Skeletal muscle tissue (tissue), 4 donors: ENCODE data around the gene KCTD2. TPM values are rescaled to one million over a fixed set of nuclear protein-coding genes. Genes with fewer than 3 reads are reported as not detected.
A peak's percentile ranks its signal among the peaks of the same experiment; 100 is the strongest.
"Not testable (repeated sequence)": the region's sequence is repeated elsewhere in the genome, so short reads cannot be mapped to it uniquely, and the experiment has no call there.

Source experiments
- H3K27ac ChIP-seq: one replicate; pipeline ENCODE4 v1.7.0; 2013; ENCODE audit warnings: mild to moderate bottlenecking, low read depth, low read length, inconsistent platforms
- H3K27me3 ChIP-seq, 3 donors: one replicate each; pipeline ENCODE4 v1.7.0; 2013; ENCODE audit warnings: low read length in 3 of 3; ENCODE audit not compliant: control insufficient read depth in 3 of 3, insufficient read depth in 3 of 3
- H3K36me3 ChIP-seq, 3 donors: one replicate each; pipeline ENCODE4 v1.7.0; 2013; ENCODE audit warnings: low read length in 3 of 3; ENCODE audit not compliant: control insufficient read depth in 3 of 3, insufficient read depth in 3 of 3
- H3K4me1 ChIP-seq, 3 donors: one replicate each; pipeline ENCODE4 v1.7.0; 2013; ENCODE audit warnings: low read length in 3 of 3, mild to moderate bottlenecking in 3 of 3; ENCODE audit not compliant: control insufficient read depth in 3 of 3, insufficient read depth in 3 of 3
- H3K4me3 ChIP-seq, 3 donors: one replicate each; pipeline ENCODE4 v1.7.0; 2013; ENCODE audit warnings: low read length in 3 of 3
- H3K9ac ChIP-seq, 3 donors: one replicate each; pipeline ENCODE4 v1.7.0; 2013; ENCODE audit warnings: low read length in 3 of 3, mild to moderate bottlenecking in 3 of 3, moderate library complexity in 2 of 3, low read depth in 1 of 3
- H3K9me3 ChIP-seq, 3 donors: one replicate each; pipeline ENCODE4 v1.7.0; 2013; ENCODE audit warnings: low read length in 3 of 3; ENCODE audit not compliant: control insufficient read depth in 3 of 3
- total RNA-seq: library from RNA; depleted of rRNA; stranded (reverse); fragments of >200 nt; gene quantifications from one replicate; pipeline ENCODE4 v1.2.3, GENCODE V29; 2014
- donor health status: Osteomylitis.

KCTD2 gene
- total RNA-seq, 1 donor from 2014 or later: 9.4 TPM

GRCh38 chr17:75034236-75034908, 12.7 kb upstream of the KCTD2 start:
- Histone ChIP-seq H3K9me3 (no peaks in the 10 kb centered on the region), H3K9ac (peak overlapping the region; percentile 60 to 80 (median 77)), H3K27me3 (no peaks in the 10 kb centered on the region), H3K4me1 (peaks cover 27 to 48% (median 40%) of the 10 kb centered on the region in 3 donors), H3K36me3 (peaks cover 11 to 17% (median 12%) of the 10 kb centered on the region in 3 donors), H3K27ac (peak overlapping the region; percentile 84), H3K4me3 (peak overlapping the region; percentile 74 to 84 (median 84))

GRCh38 chr17:75036643-75037268, 10.3 kb upstream of the KCTD2 start:
- peak overlapping the region in 1 of 3 donors; percentile 45 for H3K9ac ChIP-seq
- peaks cover 27 to 48% (median 40%) of the 10 kb centered on the region in 3 donors for H3K4me1 ChIP-seq
- H3K27me3 ChIP-seq: no peaks in the 10 kb centered on the region
- H3K36me3 ChIP-seq: peaks cover 28 to 41% (median 31%) of the 10 kb centered on the region in 3 donors
- H3K27ac ChIP-seq: no peak overlapping the region
- peak overlapping the region in 2 of 3 donors; percentile 19 to 45 for H3K4me3 ChIP-seq
- H3K9me3 ChIP-seq: no peaks in the 10 kb centered on the region

DNA sequence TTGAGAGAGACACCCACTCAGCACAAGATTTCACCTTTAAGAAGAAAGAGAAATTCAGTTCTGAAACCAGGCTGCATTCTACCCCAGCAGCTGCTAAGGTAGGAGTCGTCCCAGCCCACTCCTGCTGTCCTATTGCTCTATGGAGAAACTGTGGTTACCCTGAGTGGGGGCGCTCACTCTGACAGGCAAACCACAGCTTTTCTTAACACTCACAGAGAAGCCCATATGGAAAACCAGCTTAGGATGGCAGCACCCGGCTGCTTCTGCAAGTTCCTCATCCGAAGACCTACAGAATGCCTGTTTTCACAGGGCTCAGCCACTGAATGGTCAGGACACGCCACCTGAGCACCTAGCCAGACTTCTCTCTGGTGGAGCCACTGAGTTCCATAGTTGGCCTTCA, 7.8 kb upstream of the KCTD2 start:
- Histone ChIP-seq H3K4me3 (no peak overlapping the region), H3K4me1 (peaks cover 10 to 26% (median 20%) of the 10 kb centered on the region in 3 donors), H3K36me3 (peaks cover 32 to 48% (median 36%) of the 10 kb centered on the region in 3 donors), H3K27me3 (no peaks in the 10 kb centered on the region), H3K27ac (no peak overlapping the region), H3K9ac (no peak overlapping the region), H3K9me3 (no peaks in the 10 kb centered on the region)

DNA sequence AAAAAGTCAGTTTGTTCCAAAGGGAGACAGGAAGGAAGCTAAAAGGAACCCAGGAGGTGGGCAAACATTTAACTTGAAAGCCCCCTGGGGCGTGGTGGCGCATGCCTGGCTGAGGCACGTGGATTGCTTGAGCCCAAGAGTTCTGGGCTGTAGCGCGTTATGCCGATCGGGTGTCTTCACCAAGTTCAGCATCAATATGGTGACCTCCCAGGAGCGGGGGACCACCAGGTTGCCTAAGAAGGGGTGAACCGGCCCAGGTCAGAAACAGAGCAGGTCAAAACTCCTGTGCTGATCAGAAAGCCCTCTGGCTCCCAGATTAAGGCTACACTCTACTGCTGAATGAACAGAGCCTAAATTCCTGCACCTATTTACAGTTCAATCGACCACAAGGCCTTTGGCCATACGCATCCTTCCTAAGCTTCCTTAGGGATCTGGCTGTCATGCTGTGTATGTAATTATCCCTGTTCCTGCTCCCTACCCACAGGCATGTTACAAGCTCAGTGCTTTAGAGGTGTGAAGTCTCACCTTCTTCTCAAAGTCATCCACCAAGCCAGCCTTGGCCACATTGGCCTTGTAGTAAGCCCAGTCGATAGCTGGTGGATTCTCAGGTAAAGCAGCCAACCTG, 5.3 kb upstream of the KCTD2 start:
- Histone ChIP-seq H3K9me3 (no peaks in the 10 kb centered on the region), H3K27me3 (no peaks in the 10 kb centered on the region), H3K9ac (no peak overlapping the region), H3K36me3 (peaks cover 32 to 44% (median 36%) of the 10 kb centered on the region in 3 donors), H3K4me3 (no peak overlapping the region), H3K27ac (no peak overlapping the region), H3K4me1 (peaks cover 3 to 6% (median 4%) of the 10 kb centered on the region in 3 donors)

GRCh38 chr17:75043789-75044188, 3.2 kb upstream of the KCTD2 start:
- H3K9me3 ChIP-seq, H3K4me3 ChIP-seq, H3K27ac ChIP-seq, H3K9ac ChIP-seq, H3K27me3 ChIP-seq: not testable (repeated sequence)
- peaks cover 16 to 18% (median 17%) of the 10 kb centered on the region in 3 donors for H3K4me1 ChIP-seq
- peaks cover 26 to 36% (median 30%) of the 10 kb centered on the region in 3 donors for H3K36me3 ChIP-seq

DNA sequence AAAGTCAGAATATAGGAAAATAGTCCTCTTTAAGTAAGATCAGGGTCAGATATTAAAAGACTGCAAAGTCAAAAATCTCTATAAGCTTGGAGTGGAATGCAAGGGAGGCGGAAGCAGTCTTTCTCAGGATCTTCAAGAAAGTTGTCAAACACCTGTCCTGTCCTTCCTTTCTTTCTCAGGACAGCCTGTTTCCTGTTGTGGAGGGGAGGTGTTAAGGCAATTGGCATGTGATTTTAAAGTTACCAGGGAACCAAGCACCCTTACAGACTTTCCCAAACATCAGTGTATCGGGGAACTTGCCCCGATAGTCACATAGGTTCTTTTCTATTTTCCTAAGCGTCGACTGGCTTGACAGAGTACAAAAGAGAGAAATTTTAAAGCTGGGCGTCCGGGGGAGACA, 2.3 kb upstream of the KCTD2 start:
- H3K9me3 ChIP-seq: no peaks in the 10 kb centered on the region
- H3K36me3 ChIP-seq: peaks cover 17 to 27% (median 23%) of the 10 kb centered on the region in 3 donors
- H3K27ac ChIP-seq: no peak overlapping the region
- H3K9ac ChIP-seq: no peak overlapping the region
- H3K27me3 ChIP-seq: no peaks in the 10 kb centered on the region
- H3K4me3 ChIP-seq: no peak overlapping the region
- peaks cover 20 to 25% (median 23%) of the 10 kb centered on the region in 3 donors for H3K4me1 ChIP-seq

GRCh38 chr17:75045946-75046406, 1.0 kb upstream of the KCTD2 start:
- Histone ChIP-seq H3K36me3 (peaks cover 9 to 19% (median 13%) of the 10 kb centered on the region in 3 donors), H3K4me1 (peaks cover 20 to 25% (median 23%) of the 10 kb centered on the region in 3 donors), H3K9ac (peak overlapping the region; percentile 82 to 100 (median 99)), H3K27ac (peak overlapping the region; percentile 88), H3K4me3 (peak overlapping the region; percentile 83 to 99 (median 93))
- H3K27me3 ChIP-seq, H3K9me3 ChIP-seq: not testable (repeated sequence)

DNA sequence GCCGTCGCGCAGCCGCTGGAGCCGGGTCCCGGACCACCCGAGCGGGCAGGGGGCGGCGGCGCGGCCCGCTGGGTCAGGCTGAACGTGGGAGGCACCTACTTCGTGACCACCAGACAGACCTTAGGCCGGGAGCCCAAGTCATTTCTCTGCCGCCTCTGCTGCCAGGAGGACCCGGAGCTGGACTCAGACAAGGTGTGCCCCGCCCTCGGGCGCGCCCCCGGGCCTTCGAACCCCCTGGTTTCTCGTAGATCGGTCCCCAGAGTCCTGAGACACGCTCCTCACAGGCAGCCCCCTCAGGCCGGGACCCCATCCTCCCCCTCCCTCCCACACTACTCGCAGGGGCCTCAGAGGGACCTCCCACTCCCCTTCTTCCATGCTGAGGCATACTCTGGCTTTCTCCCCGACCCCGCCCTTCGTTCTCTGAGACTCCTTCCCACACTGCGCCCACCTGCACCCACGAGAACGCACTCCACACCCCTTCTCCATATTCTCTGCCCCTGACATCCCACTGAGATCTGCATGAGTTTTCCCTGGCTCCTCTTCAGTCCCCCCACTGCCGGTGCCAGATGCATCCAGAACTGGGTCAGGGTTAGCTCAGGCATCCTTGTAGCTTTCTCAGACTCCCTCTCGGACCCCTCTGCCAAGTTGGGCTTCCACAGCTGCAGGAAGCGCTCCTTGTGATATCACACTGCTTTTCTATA, 523 bp downstream of the KCTD2 start:
- peaks cover 20 to 25% (median 23%) of the 10 kb centered on the region in 3 donors for H3K4me1 ChIP-seq
- H3K9me3 ChIP-seq: no peaks in the 10 kb centered on the region
- H3K36me3 ChIP-seq: peaks cover 5 to 10% (median 6%) of the 10 kb centered on the region in 3 donors
- H3K4me3 ChIP-seq: peak overlapping the region; percentile 82 to 89 (median 88)
- H3K9ac ChIP-seq: peak overlapping the region; percentile 77 to 92 (median 89)
- peak overlapping the region; percentile 55 for H3K27ac ChIP-seq
- no peaks in the 10 kb centered on the region for H3K27me3 ChIP-seq

GRCh38 chr17:75048249-75048878, 1.3 kb downstream of the KCTD2 start:
- Histone ChIP-seq H3K27ac (peak overlapping the region; percentile 55), H3K4me1 (peaks cover 20 to 25% (median 23%) of the 10 kb centered on the region in 3 donors), H3K27me3 (no peaks in the 10 kb centered on the region), H3K9me3 (no peaks in the 10 kb centered on the region), H3K9ac (peak overlapping the region; percentile 77 to 92 (median 89)), H3K36me3 (peaks cover 9 to 17% (median 13%) of the 10 kb centered on the region in 3 donors), H3K4me3 (peak overlapping the region; percentile 25 to 89 (median 82))
